Measurements from ENCODE around the gene FRYL. TPM values are rescaled to one million over a fixed set of nuclear protein-coding genes. Genes with fewer than 3 reads are reported as not detected.

The FRYL gene
- total RNA-seq, 4 donors from 2014 or later: 46.0 to 66.5 (median 55.8) TPM

GRCh38 chr4:48503233-48504025 lies 276.6 kb downstream of the FRYL start:
- H3K27ac ChIP-seq (replicated peaks in 1 of 4): no peak overlapping the region
- no peaks in the 10 kb centered on the region for H3K9me3 ChIP-seq
- intact Hi-C loops (cut with DNase I): no loop called here
- 68% methylated on average over 4 of the region's 4 CpGs for WGBS
- no peak for TF ChIP-seq EP300 (IDR thresholded peaks at IDR 0.05)
- no peak for TF ChIP-seq POLR2AphosphoS5 (IDR thresholded peaks at IDR 0.05)
- TF ChIP-seq, protein P1, sequence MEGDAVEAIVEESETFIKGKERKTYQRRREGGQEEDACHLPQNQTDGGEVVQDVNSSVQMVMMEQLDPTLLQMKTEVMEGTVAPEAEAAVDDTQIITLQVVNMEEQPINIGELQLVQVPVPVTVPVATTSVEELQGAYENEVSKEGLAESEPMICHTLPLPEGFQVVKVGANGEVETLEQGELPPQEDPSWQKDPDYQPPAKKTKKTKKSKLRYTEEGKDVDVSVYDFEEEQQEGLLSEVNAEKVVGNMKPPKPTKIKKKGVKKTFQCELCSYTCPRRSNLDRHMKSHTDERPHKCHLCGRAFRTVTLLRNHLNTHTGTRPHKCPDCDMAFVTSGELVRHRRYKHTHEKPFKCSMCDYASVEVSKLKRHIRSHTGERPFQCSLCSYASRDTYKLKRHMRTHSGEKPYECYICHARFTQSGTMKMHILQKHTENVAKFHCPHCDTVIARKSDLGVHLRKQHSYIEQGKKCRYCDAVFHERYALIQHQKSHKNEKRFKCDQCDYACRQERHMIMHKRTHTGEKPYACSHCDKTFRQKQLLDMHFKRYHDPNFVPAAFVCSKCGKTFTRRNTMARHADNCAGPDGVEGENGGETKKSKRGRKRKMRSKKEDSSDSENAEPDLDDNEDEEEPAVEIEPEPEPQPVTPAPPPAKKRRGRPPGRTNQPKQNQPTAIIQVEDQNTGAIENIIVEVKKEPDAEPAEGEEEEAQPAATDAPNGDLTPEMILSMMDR (IDR thresholded peaks at IDR 0.05): no peak
- no peak for TF ChIP-seq POLR2A (IDR thresholded peaks at IDR 0.05; ENCODE audit: low read depth)
- no peak overlapping the region for H3K4me3 ChIP-seq
- no peaks in the 10 kb centered on the region for H3K27me3 ChIP-seq
- no peak for DNase-seq (ENCODE audit: extremely low spot score)
- H3K36me3 ChIP-seq: peaks cover 24 to 93% (median 66%) of the 10 kb centered on the region in 4 donors
- no peaks in the 10 kb centered on the region for H3K4me1 ChIP-seq

DNA sequence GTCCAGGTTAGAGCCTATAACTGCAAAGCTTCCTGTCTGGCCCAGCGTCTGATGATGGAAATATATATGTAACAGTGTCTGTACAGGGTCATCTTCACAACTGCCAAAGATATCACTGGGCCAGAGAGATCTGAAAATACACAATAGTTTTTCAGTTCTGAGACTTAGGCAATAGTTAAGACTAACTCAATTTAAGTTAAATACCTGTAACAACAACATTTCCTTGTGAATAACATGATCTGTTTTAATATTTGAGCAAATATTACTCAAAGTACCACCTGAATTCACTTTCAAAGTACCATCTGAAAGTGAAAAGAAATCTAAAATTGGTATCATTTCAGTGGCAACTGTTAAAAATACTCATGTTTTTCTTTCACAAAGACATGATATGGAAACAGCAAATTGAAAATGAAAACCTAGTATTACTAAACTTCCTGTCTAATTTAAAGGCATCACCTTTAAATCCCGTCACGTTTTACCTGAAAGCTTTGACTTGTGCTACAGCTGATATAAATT lies 280.5 kb downstream of the FRYL start:
- intact Hi-C loops (cut with DNase I): no loop called here
- DNase-seq (ENCODE audit: extremely low spot score): no peak
- Histone ChIP-seq H3K27ac (replicated peaks in 1 of 4) (no peak overlapping the region), H3K4me1 (no peaks in the 10 kb centered on the region), H3K4me3 (no peak overlapping the region), H3K9me3 (no peaks in the 10 kb centered on the region), H3K27me3 (no peaks in the 10 kb centered on the region), H3K36me3 (peaks cover 20 to 66% (median 42%) of the 10 kb centered on the region in 4 donors)
- WGBS: 72% methylated on average over 3 of the region's 3 CpGs
- TF ChIP-seq POLR2AphosphoS5 (IDR thresholded peaks at IDR 0.05) (no peak), EP300 (IDR thresholded peaks at IDR 0.05) (no peak), POLR2A (IDR thresholded peaks at IDR 0.05; ENCODE audit: low read depth) (no peak)
- TF ChIP-seq, protein P1 (IDR thresholded peaks at IDR 0.05): no peak

GRCh38 chr4:48498895-48499294 lies 281.2 kb downstream of the FRYL start:
- intact Hi-C loops (cut with DNase I): no loop called here
- DNase-seq (ENCODE audit: extremely low spot score): no peak
- TF ChIP-seq EP300 (IDR thresholded peaks at IDR 0.05) (no peak), POLR2A (IDR thresholded peaks at IDR 0.05; ENCODE audit: low read depth) (no peak), POLR2AphosphoS5 (IDR thresholded peaks at IDR 0.05) (no peak)
- TF ChIP-seq, protein P1 (IDR thresholded peaks at IDR 0.05): no peak
- H3K27me3 ChIP-seq: no peaks in the 10 kb centered on the region
- no peak overlapping the region for H3K27ac ChIP-seq (replicated peaks in 1 of 4)
- H3K9me3 ChIP-seq: no peaks in the 10 kb centered on the region
- no peaks in the 10 kb centered on the region for H3K4me1 ChIP-seq
- H3K36me3 ChIP-seq: peaks cover 19 to 59% (median 36%) of the 10 kb centered on the region in 4 donors
- H3K4me3 ChIP-seq: no peak overlapping the region
- WGBS: 92% methylated on average over 4 of the region's 4 CpGs

- 100% methylated on average over 2 of the region's 2 CpGs for WGBS
- Histone ChIP-seq H3K27me3 (peaks cover 0 to 12% (median 10%) of the 10 kb centered on the region in 4 donors), H3K36me3 (peaks cover 16 to 34% (median 22%) of the 10 kb centered on the region in 4 donors), H3K27ac (replicated peaks in 1 of 4) (no peak overlapping the region), H3K4me1 (peaks cover 0 to 5% (median 4%) of the 10 kb centered on the region in 4 donors), H3K4me3 (no peak overlapping the region), H3K9me3 (no peaks in the 10 kb centered on the region)
- no peak for DNase-seq (ENCODE audit: extremely low spot score)
- intact Hi-C loops (cut with DNase I): no loop called here
- no peak for TF ChIP-seq EP300 (IDR thresholded peaks at IDR 0.05)
- no peak for TF ChIP-seq POLR2A (IDR thresholded peaks at IDR 0.05; ENCODE audit: low read depth)
- TF ChIP-seq, protein P1 (IDR thresholded peaks at IDR 0.05): no peak
- TF ChIP-seq POLR2AphosphoS5 (IDR thresholded peaks at IDR 0.05): no peak
Measured at GRCh38 chr4:48495941-48496340, 284.1 kb downstream of the FRYL start.
